Bronchial epithelial cell (primary cell): Measurements from ENCODE around the gene IL10. TPM values are rescaled to one million over a fixed set of nuclear protein-coding genes. Genes with fewer than 3 reads are reported as not detected.
A peak's percentile ranks its signal among the peaks of the same experiment; 100 is the strongest.

Experiments
- DNase-seq: peaks from one replicate; pipeline ENCODE4 v3.0.0-alpha.2; 2010; ENCODE audit warnings: low read depth
- FAIRE-seq: peaks from 2 replicates; lab custom pipeline; 2011; peaks lifted over from hg19 to GRCh38; lab: Jason Lieb, UNC
- H3K27me3 ChIP-seq: 2 replicates; pipeline ENCODE4 v1.5.1; 2011; ENCODE audit warnings: low read length; ENCODE audit not compliant: control insufficient read depth, insufficient read depth
- H3K36me3 ChIP-seq: 2 replicates; pipeline ENCODE4 v1.5.1; 2011; ENCODE audit warnings: low read length; ENCODE audit not compliant: control insufficient read depth, insufficient read depth
- H3K4me3 ChIP-seq: 2 replicates; pipeline ENCODE4 v1.5.1; 2011; ENCODE audit warnings: mild to moderate bottlenecking, low read depth, low read length, control low read depth
- total RNA-seq: library from RNA; depleted of rRNA; stranded (reverse); fragments of >200 nt; gene quantifications from 2 replicates; pipeline ENCODE4 v1.2.1, GENCODE V29; 2014
- TF ChIP-seq, protein P1 (sequence below): IDR thresholded peaks from 2 replicates; pipeline ENCODE4 v1.5.1; 2011; ENCODE audit warnings: mild to moderate bottlenecking, moderate library complexity, low read length, control low read depth, inconsistent platforms; ENCODE audit not compliant: insufficient read depth, severe bottlenecking

IL10 gene
- total RNA-seq, 1 donor from 2014 or later: not detected

DNA sequence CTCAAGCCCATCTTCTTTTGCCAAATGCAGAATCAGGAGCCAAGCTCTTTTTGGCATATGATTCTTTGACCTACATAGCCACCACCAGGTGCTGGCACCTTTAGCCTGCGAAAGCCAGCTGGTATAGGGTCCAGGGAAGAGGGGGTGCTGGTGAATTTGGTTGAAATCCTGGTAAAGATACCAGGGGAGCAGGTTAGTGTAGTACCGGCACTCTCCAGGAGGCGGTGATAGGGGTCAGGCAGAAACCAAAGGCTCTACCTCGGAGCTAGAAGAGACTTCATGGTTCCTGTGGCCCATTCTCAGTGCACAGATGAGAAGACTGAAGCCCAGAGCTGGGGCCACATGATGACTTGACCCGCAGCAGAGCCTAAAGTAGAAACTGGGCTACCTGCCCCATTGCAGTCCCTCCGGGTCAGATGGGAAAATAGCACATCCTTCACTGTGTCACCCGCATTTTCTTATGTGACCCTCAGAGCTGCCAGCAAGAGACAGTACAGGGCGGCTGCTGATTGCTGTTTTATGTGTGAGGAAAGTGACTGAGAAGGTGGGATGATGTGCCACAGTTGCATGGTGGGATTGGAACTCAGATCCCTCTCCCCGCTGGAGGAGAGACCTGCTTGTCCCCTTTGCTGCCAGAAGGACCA lies 37.7 kb downstream of the IL10 start:
- TF ChIP-seq, protein P1, sequence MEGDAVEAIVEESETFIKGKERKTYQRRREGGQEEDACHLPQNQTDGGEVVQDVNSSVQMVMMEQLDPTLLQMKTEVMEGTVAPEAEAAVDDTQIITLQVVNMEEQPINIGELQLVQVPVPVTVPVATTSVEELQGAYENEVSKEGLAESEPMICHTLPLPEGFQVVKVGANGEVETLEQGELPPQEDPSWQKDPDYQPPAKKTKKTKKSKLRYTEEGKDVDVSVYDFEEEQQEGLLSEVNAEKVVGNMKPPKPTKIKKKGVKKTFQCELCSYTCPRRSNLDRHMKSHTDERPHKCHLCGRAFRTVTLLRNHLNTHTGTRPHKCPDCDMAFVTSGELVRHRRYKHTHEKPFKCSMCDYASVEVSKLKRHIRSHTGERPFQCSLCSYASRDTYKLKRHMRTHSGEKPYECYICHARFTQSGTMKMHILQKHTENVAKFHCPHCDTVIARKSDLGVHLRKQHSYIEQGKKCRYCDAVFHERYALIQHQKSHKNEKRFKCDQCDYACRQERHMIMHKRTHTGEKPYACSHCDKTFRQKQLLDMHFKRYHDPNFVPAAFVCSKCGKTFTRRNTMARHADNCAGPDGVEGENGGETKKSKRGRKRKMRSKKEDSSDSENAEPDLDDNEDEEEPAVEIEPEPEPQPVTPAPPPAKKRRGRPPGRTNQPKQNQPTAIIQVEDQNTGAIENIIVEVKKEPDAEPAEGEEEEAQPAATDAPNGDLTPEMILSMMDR: peak; percentile 83
- FAIRE-seq (no peak), DNase-seq (peak; percentile 39)
- Histone ChIP-seq H3K36me3 (peaks cover 28% of the 10 kb centered on the region), H3K4me3 (no peak overlapping the region), H3K27me3 (no peaks in the 10 kb centered on the region)

DNA sequence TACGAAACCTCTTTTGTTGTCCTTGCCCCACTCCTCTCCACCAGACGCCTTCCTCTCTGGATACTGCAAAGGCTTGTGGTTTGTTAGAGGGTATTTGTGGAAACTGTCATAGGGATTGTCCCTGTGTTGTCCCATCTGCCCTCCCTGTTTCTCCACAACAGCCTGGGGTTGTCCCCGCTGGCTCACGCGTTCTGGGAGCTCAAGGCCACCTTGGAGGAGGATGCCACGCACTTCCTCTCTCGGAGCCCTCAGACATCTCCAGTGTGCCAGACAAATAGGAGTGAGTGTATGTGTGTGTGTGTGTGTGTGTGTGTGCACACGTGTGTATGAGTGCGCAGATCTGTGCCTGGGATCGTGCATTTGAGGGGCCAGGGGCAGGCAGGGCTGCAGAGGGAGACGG lies 39.3 kb downstream of the IL10 start:
- TF ChIP-seq, protein P1: no peak
- FAIRE-seq (no peak), DNase-seq (no peak)
- Histone ChIP-seq H3K27me3 (no peaks in the 10 kb centered on the region), H3K4me3 (no peak overlapping the region), H3K36me3 (peaks cover 38% of the 10 kb centered on the region)

DNA sequence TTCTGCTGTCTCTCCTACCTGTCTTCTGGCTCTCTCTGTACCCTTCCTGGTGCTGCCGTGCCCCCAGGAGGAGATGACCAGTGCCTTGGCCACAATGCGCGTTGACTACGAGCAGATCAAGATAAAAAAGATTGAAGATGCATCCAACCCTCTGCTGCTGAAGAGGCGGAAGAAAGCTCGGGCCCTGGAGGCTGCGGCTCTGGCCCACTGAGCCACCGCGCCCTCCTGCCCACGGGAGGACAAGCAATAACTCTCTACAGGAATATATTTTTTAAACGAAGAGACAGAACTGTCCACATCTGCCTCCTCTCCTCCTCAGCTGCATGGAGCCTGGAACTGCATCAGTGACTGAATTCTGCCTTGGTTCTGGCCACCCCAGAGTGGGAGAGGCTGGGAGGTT lies 39.8 kb downstream of the IL10 start:
- Histone ChIP-seq H3K36me3 (peaks cover 38% of the 10 kb centered on the region), H3K27me3 (no peaks in the 10 kb centered on the region), H3K4me3 (no peak overlapping the region)
- TF ChIP-seq, protein P1: no peak
- no peak for DNase-seq
- FAIRE-seq: no peak

DNA sequence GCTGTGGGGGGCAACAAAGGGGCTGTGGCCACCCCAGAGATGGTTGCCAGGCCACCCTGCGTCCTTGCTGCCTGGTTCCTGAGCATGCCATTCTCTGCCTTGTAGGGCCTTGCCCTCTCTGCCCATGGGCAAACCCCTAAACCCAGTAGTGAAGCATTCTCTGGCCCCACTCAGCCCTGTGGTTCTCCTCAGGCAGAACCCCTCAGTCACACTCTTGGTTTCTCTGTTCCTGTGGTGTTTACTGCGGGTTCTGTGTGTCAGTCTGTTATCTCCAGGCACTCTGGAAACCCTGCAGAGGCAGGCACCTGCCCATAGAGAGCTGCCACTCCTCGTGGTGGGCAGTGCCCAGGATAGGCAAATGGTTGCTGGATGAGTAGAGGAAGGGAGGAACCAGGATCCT lies 42.8 kb downstream of the IL10 start:
- Histone ChIP-seq H3K27me3 (no peaks in the 10 kb centered on the region), H3K4me3 (no peak overlapping the region), H3K36me3 (peaks cover 36% of the 10 kb centered on the region)
- FAIRE-seq: no peak
- no peak for DNase-seq
- TF ChIP-seq, protein P1: no peak

DNA sequence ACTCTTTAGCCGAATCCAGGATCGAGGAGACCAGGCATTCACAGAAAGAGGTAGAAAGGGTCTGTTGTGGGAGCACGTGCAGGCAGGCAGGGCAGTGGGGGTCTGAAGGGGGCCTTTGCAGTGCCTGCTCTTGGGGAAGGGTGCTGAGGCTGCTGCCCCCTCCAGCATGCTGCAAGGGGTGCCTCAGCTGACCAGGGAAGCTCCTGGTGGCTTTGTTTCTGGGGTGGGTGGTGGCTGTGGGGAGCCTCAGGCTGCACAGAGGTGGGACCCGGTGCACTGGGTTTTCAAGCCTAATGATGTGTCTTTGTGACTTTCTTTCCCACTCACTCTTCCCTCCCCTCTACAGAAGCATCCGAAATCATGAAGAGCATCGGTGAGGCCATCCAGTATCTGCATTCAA lies 43.2 kb downstream of the IL10 start:
- FAIRE-seq: no peak

DNA sequence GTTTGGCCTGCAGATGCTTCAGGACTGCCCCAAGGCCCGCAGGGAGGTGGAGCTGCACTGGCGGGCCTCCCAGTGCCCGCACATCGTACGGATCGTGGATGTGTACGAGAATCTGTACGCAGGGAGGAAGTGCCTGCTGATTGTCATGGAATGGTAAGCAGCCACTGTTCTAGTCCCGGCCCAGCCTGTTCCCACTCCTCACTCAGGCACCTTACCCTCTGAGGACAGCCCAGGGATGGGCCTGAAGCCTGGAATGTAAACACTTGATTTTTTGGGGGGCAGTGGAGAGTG lies 43.7 kb downstream of the IL10 start:
- DNase-seq: no peak
- H3K36me3 ChIP-seq: peaks cover 35% of the 10 kb centered on the region

More for the DNA sequence above, 43.2 kb downstream of the IL10 start:
- DNase-seq: no peak
- TF ChIP-seq, protein P1: no peak
- H3K4me3 ChIP-seq: no peak overlapping the region
- peaks cover 36% of the 10 kb centered on the region for H3K36me3 ChIP-seq
- H3K27me3 ChIP-seq: no peaks in the 10 kb centered on the region

More for the DNA sequence above, 43.7 kb downstream of the IL10 start:
- TF ChIP-seq, protein P1: no peak
- Histone ChIP-seq H3K27me3 (no peaks in the 10 kb centered on the region), H3K4me3 (no peak overlapping the region)
- no peak for FAIRE-seq
